Activated CD4-positive, alpha-beta memory T cell treated with anti-CD3 and anti-CD28 coated beads, Interleukin-2, amount 10 ng/mL, durations not matched to agents 7 days and 5 days (primary cell): Measurements from ENCODE around the gene HADH. TPM values are rescaled to one million over a fixed set of nuclear protein-coding genes. Genes with fewer than 3 reads are reported as not detected.

Source experiments
- CTCF ChIA-PET: fragments of 350-600 bp; sonication (Branson Sonifier 250); formaldehyde crosslinking; loops from one replicate; lab custom pipeline; 2021; ENCODE audit warnings: antibody characterized with exemption, inconsistent platforms; lab: Charles Lee
- POLR2A ChIA-PET: fragments of 350-600 bp; sonication (Branson Sonifier 250); formaldehyde crosslinking; loops from one replicate; lab custom pipeline; 2021; ENCODE audit warnings: antibody characterized with exemption; lab: Charles Lee
- DNase-seq: peaks from one replicate; pipeline ENCODE4 v3.0.0-alpha.2; 2020
- H3K27ac Mint-ChIP-seq: one replicate; pipeline ENCODE4 v1.8.0; 2021; ENCODE audit warnings: mild to moderate bottlenecking, mixed read lengths
- H3K27me3 Mint-ChIP-seq: one replicate; pipeline ENCODE4 v1.8.0; 2021; ENCODE audit warnings: mixed read lengths
- H3K36me3 Mint-ChIP-seq: one replicate; pipeline ENCODE4 v1.8.0; 2021; ENCODE audit warnings: low read depth, mixed read lengths
- H3K4me1 Mint-ChIP-seq: one replicate; pipeline ENCODE4 v1.8.0; 2021; ENCODE audit warnings: mixed read lengths
- H3K4me3 Mint-ChIP-seq: one replicate; pipeline ENCODE4 v1.8.0; 2021; ENCODE audit warnings: mild to moderate bottlenecking, mixed read lengths
- H3K9me3 Mint-ChIP-seq: one replicate; pipeline ENCODE4 v1.8.0; 2021; ENCODE audit warnings: mixed read lengths
- total RNA-seq, 2 experiments: library from RNA; stranded (reverse); gene quantifications; one replicate each; pipeline ENCODE4 v1.2.3, GENCODE V29; 2021

HADH gene
- total RNA-seq, 2 experiments from 2014 or later: 38.0 to 38.6 TPM

DNA sequence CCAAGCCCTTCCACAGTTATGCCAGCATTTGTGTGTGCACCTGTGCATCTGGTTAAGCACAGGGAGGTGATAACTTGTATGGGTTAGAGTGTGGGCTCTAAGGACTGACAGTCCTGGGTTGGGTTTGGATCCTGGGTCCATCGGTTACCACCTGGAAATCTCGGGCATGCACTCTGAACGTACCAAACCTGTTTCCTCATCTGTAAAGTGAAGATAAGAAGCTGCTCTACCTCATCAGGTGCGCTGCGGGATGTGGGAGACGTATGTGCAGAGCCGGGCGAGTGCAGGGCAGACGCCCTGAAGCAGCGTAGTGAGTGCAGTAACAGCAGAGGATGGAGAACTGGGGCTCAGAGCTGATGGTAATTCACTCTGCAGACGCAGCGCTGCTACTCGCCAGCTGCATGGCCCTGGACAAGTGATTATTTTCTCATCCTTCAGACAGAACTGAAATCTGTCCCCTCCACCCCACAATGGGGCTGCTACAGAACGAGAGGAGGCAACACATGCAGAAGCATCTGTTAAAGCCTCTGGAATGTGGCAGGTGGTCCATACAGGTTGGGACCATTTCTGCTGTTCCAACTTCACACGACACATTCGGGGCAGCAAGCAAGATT, 64.4 kb downstream of the HADH start:
- H3K27me3 Mint-ChIP-seq: no peaks in the 10 kb centered on the region
- no peak for DNase-seq
- peaks cover 34% of the 10 kb centered on the region for H3K36me3 Mint-ChIP-seq
- no peaks in the 10 kb centered on the region for H3K9me3 Mint-ChIP-seq
- ChIA-PET POLR2A (no interaction called here), CTCF (no interaction called here)
- H3K4me3 Mint-ChIP-seq: no peak overlapping the region
- no peak overlapping the region for H3K27ac Mint-ChIP-seq
- H3K4me1 Mint-ChIP-seq: peaks cover 33% of the 10 kb centered on the region

DNA sequence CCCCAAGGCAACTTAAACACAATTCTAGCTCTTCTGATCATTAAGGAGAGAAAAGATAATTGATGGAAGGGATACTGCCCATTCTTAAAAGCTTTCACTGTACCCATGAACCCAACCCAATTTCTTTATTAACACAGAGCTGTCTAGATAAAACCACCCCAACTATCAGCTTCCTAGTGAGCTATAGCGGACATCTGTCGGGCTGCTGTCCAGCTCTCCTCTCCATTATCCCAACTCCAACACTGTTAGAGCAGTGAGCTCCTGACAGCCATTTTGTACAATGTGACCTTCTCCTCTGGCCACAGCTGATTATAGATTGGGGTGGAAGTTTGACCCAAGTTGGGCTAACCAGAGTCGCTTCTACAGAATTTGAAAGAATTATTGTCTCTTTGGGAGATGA, 66.1 kb downstream of the HADH start:
- no peak overlapping the region for H3K4me3 Mint-ChIP-seq
- peaks cover 17% of the 10 kb centered on the region for H3K4me1 Mint-ChIP-seq
- no peaks in the 10 kb centered on the region for H3K27me3 Mint-ChIP-seq
- no peak overlapping the region for H3K27ac Mint-ChIP-seq
- H3K9me3 Mint-ChIP-seq: no peaks in the 10 kb centered on the region
- ChIA-PET CTCF (interaction anchor here (1.3 to 1.7 kb wide), 2 partner anchors 25 to 37 kb away, joined by 3 to 5 read pairs; no protein-coding TSS in a partner anchor), POLR2A (interaction anchor here (0.5 to 1.3 kb wide), 2 partner anchors 64 to 1081 kb away, joined by 3 read pairs; no protein-coding TSS in a partner anchor)
- no peak for DNase-seq
- H3K36me3 Mint-ChIP-seq: peaks cover 24% of the 10 kb centered on the region

DNA sequence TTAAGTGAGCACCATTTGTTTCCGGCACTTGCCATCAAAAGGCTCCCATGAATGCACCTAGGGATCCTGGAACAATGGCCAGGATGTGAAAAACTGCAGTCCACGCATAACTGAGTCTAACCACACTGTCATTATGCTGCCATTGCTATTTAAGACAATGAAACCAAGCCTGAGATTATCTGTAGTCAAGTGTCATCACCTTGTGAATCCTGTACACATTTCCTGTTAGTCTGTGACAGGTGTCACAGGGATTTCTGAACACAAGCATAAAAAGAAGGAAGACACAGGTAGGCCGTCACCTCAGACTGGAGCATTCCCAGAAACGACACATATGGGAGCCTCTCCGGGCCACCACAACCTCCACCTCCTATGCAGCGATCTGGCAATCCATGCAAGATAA, 66.7 kb downstream of the HADH start:
- DNase-seq: no peak
- Mint-ChIP-seq H3K9me3 (no peaks in the 10 kb centered on the region), H3K27ac (no peak overlapping the region), H3K27me3 (no peaks in the 10 kb centered on the region), H3K36me3 (peaks cover 20% of the 10 kb centered on the region), H3K4me1 (peaks cover 15% of the 10 kb centered on the region), H3K4me3 (no peak overlapping the region)
- ChIA-PET POLR2A (interaction anchor here (1.3 kb wide), 1 partner anchor 64 kb away, joined by 3 read pairs; no protein-coding TSS in a partner anchor), CTCF (interaction anchor here (1.6 to 1.7 kb wide), 2 partner anchors 8 to 37 kb away, joined by 4 to 5 read pairs; no protein-coding TSS in a partner anchor)

DNA sequence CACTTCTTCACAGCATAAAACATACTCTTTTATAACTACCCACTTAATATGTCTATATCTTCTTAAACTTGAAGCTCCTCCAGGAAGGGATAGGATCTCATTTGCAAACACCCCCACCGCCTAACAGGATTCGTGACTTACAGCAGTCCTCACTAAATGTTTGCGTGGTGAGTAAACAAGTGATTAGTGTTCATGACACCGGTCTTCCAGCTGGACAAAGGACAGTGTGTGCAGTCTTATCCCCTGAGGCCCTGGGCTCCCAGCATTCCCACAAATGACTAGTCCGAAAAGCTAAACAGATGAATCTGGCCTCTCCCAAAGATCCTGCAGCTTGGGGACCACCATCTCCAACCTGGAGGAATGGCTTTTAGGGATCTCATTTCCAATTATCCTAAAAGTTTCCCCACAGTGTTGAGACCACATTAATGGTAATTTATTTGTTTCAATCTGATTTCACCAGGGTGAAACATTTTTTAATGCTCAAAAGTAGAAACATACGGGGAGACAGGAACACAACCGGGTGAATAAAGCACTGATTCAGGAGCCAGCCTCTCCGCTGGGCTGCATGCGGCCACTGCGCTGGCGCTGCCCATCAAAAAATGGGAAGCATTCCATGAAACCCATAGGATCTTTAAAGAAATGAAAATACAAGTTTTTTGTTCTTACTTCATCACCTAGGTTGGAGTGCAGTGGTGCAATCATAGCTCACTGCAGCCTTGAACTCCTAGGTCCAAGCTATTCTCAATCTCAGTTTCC, 69.2 kb downstream of the HADH start:
- CTCF ChIA-PET: interaction anchor here (0.6 to 1.4 kb wide), 2 partner anchors 114 to 514 kb away, joined by 3 to 7 read pairs; no protein-coding TSS in a partner anchor
- no peak for DNase-seq
- Mint-ChIP-seq H3K9me3 (no peaks in the 10 kb centered on the region), H3K27ac (no peak overlapping the region), H3K4me3 (no peak overlapping the region), H3K36me3 (peaks cover 11% of the 10 kb centered on the region), H3K4me1 (peaks cover 2% of the 10 kb centered on the region), H3K27me3 (no peaks in the 10 kb centered on the region)
- POLR2A ChIA-PET: interaction anchor here (0.9 kb wide), 1 partner anchor 29 kb away, joined by 3 read pairs; no protein-coding TSS in a partner anchor

DNA sequence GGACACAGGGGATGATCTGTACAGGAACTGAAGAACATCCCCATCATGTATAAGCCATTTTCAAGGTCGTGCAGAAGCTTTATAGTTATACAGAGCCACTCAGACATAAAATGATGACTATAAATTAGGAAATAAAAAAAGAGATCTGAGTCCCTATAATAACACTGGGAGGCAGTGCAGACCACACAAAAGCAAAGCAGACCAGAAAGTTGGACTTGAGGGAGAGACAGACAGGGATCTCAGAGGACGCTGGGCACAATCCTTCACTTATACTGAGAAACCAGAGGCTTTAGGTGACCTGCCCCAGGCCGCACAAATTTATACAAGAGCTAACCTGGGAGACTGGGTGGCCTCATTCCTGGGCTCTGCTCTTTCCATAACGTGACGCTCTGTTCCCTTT, 70.5 kb downstream of the HADH start:
- no peak overlapping the region for H3K27ac Mint-ChIP-seq
- ChIA-PET CTCF (interaction anchor here (0.6 to 1.2 kb wide), 3 partner anchors 14 to 178 kb away, joined by 3 to 7 read pairs (median 3); no protein-coding TSS in a partner anchor), POLR2A (interaction anchor here (0.9 kb wide), 1 partner anchor 30 kb away, joined by 3 read pairs; no protein-coding TSS in a partner anchor)
- no peak for DNase-seq
- H3K4me1 Mint-ChIP-seq: peaks cover 3% of the 10 kb centered on the region
- peaks cover 7% of the 10 kb centered on the region for H3K36me3 Mint-ChIP-seq
- no peaks in the 10 kb centered on the region for H3K27me3 Mint-ChIP-seq
- no peak overlapping the region for H3K4me3 Mint-ChIP-seq
- H3K9me3 Mint-ChIP-seq: no peaks in the 10 kb centered on the region

DNA sequence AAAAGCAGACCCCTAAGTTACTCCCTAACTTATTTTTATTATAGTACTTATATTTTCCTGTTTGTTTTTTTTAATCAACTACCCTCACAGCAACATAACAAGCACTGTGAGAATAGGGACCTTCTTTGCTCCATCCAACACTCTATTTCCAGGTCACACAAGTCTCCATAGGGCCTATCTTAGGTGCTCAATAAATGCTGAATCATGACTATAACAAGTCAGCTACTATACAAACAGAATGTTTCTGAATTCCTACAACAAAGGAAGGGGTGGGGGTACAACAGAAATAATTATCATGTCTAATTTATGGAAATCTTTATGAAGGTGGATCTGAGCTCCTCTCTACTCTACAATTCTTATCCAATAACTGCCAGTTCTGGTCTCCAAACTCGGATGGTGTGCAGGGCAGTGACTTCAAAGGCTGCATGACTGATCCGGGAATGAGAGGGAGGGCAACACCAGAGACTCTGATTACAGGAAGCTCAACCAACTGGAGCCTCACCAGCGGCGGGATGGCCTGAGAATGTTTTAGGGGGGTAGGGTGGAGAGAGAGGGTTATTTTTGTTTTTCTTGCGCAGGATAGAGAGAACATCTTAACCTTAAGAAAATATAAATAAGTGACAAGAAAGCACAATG, 71.1 kb downstream of the HADH start:
- H3K4me3 Mint-ChIP-seq: no peak overlapping the region
- H3K4me1 Mint-ChIP-seq: peaks cover 3% of the 10 kb centered on the region
- ChIA-PET POLR2A (interaction anchor here (0.9 kb wide), 1 partner anchor 9 kb away, joined by 3 read pairs; no protein-coding TSS in a partner anchor), CTCF (interaction anchor here (0.9 to 1.2 kb wide), 2 partner anchors 15 to 178 kb away, joined by 3 read pairs; no protein-coding TSS in a partner anchor)
- no peaks in the 10 kb centered on the region for H3K27me3 Mint-ChIP-seq
- peaks cover 7% of the 10 kb centered on the region for H3K36me3 Mint-ChIP-seq
- H3K9me3 Mint-ChIP-seq: no peaks in the 10 kb centered on the region
- no peak overlapping the region for H3K27ac Mint-ChIP-seq
- no peak for DNase-seq

DNA sequence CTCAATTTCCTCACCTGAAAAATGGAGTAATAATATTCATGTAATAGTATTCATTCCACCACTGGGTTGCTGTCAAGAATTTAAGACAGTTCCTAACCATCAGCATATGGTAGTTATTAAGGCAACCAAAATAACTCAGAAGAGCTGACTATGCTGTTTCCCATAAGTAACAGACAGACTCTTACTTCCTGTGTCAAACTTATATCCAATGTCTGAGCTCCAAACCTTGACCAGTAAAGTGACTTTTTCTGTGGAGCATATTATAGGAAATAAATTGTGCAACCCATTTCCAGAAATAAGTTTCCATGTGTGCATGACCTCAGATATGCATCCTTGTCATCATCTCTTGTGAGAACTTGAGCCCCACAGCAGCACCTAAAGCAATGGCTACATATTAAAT, 78.8 kb downstream of the HADH start:
- Mint-ChIP-seq H3K4me1 (peaks cover 34% of the 10 kb centered on the region), H3K27ac (no peak overlapping the region), H3K9me3 (no peaks in the 10 kb centered on the region), H3K4me3 (no peak overlapping the region), H3K27me3 (no peaks in the 10 kb centered on the region), H3K36me3 (peaks cover 22% of the 10 kb centered on the region)
- POLR2A ChIA-PET: interaction anchor here (1.2 kb wide), 1 partner anchor 18 kb away, joined by 3 read pairs; no protein-coding TSS in a partner anchor
- CTCF ChIA-PET: no interaction called here
- no peak for DNase-seq

DNA sequence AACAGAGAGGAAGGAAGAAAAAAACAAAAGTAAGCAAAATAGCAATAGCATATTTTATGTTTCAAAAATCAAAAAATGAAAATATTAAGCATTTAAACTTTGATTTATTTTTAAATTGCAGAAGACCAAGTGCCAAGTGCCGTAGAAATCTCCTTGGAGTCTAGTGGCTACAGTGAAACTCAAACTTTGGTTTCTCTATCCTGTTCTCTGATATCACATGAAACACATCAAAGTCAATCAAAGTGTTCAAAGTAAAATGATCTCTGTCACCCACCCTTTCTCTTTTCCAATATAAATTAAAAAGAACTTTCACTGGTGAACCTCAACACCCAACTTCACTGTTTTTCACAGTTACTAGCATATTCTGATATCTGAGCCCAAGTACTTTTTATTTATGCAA, 81.1 kb downstream of the HADH start:
- Mint-ChIP-seq H3K36me3 (peaks cover 35% of the 10 kb centered on the region), H3K4me3 (no peak overlapping the region)

DNA sequence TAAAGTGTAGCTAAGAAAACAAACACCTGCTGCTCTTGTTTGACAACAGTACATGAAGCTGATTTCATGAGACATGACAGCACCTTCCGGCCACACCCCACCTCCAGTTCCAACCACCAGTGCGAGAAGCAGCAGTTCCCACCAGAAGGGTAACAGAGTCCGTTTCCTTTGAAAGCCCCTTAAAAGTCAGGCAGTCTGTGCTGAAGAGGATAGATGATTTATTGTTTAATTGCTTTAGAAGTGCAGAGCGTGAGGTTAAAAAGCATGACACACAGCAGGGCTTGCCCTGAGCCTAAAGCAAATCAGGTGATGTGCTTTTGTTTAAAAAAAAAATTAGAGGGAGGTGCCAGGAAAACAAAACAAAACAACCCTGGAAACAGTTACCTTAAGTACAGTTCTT, 82.6 kb downstream of the HADH start:
- no peaks in the 10 kb centered on the region for H3K9me3 Mint-ChIP-seq
- peaks cover 31% of the 10 kb centered on the region for H3K36me3 Mint-ChIP-seq
- peaks cover 40% of the 10 kb centered on the region for H3K4me1 Mint-ChIP-seq
- POLR2A ChIA-PET: interaction anchor here (1.1 kb wide), 1 partner anchor 96 kb away, joined by 3 read pairs; the partner anchor contains the start of gene LEF1
- H3K27ac Mint-ChIP-seq: peak overlapping the region; percentile 76
- peak; percentile 64 for DNase-seq
- CTCF ChIA-PET: interaction anchor here (1.4 kb wide), 1 partner anchor 43 kb away, joined by 3 read pairs; no protein-coding TSS in a partner anchor
- H3K4me3 Mint-ChIP-seq: peak overlapping the region; percentile 7
- H3K27me3 Mint-ChIP-seq: no peaks in the 10 kb centered on the region

More for the DNA sequence above, 81.1 kb downstream of the HADH start:
- CTCF ChIA-PET: no interaction called here
- Mint-ChIP-seq H3K27ac (peak overlapping the region; percentile 38), H3K27me3 (no peaks in the 10 kb centered on the region), H3K9me3 (no peaks in the 10 kb centered on the region), H3K4me1 (peaks cover 40% of the 10 kb centered on the region)
- POLR2A ChIA-PET: no interaction called here
- no peak for DNase-seq

DNA sequence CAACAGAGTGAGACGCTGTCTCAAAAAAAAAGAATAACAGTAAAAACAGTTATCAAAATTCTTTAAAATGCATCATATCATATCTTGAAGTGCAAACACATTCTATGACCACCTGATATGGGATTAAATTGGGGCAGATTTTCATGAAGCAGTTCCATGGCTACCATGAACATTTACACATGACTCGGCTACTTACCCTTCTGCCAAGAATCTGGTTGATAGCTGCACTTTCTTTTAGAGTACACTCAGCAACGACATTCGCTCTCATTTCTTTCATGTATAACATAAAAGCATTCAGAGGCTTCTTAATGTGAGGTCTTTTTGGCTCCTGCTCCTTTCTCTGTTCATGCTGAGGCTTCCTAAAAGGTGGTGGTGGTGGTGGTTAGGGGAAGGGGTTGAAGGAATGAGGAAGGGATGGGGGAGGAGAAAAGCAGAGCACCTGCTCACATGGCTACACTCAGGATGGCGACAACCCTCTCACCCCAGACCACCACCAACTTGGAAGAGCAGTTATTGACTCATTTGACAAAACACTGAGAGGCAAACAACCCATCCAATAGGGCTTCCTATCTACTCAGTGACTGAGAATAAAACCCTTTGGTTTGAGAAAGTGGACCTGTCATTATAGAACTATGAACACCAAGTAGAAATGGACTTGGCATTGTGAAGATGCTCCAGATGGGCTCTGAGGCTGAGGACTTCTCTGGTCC, 88.5 kb downstream of the HADH start:
- Mint-ChIP-seq H3K27ac (no peak overlapping the region), H3K4me3 (no peak overlapping the region), H3K27me3 (no peaks in the 10 kb centered on the region), H3K4me1 (peaks cover 25% of the 10 kb centered on the region), H3K9me3 (no peaks in the 10 kb centered on the region), H3K36me3 (peaks cover 51% of the 10 kb centered on the region)
- DNase-seq: no peak
- ChIA-PET POLR2A (no interaction called here), CTCF (no interaction called here)

DNA sequence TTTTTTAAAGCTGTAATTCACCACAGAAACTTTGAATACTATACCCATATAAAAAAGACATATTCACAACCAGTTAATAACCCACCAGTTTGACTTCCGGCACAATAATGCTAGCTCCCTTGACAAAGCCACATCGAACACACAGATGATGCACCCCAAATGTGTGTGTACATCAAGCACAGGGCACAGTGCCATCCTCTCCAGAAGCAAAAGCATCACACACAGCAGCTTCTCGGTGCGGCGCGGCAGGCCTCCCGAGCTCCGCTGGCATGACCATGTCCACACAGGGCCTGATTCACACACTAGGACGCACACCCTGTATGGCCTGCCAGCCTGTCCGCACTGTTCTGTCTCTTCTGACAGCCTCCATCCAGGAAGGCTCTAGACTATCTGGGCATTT, 91.1 kb downstream of the HADH start:
- peak overlapping the region; percentile 18 for H3K27ac Mint-ChIP-seq
- no peaks in the 10 kb centered on the region for H3K27me3 Mint-ChIP-seq
- H3K4me3 Mint-ChIP-seq: peak overlapping the region; percentile 4
- peaks cover 53% of the 10 kb centered on the region for H3K36me3 Mint-ChIP-seq
- peaks cover 14% of the 10 kb centered on the region for H3K4me1 Mint-ChIP-seq
- CTCF ChIA-PET: interaction anchor here (0.6 kb wide), 1 partner anchor 500 kb away, joined by 3 read pairs; no protein-coding TSS in a partner anchor
- POLR2A ChIA-PET: interaction anchor here (0.6 to 0.9 kb wide), 3 partner anchors 28 to 88 kb away, joined by 3 read pairs; partner anchors contain the start of gene LEF1
- DNase-seq: peak; percentile 27
- H3K9me3 Mint-ChIP-seq: no peaks in the 10 kb centered on the region

DNA sequence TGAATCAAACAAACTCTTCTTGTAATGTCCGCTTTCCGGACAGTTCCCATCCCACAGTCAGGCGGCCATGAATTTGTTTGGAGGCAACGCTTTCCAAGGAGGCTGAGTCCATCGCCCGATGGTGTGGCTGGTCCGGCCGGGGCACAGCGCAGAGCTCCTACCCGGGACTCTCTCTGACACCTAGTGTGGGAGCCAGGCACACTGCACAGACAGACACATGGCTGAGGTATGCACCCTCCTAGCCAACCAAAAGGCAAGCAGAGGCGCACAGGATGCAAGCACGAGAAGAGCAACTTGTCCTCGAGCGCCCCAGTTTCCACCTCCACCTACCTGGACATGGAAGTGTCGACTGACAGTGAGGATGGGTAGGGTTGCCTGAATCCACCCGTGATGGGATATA, 91.6 kb downstream of the HADH start:
- Mint-ChIP-seq H3K4me3 (no peak overlapping the region), H3K27me3 (no peaks in the 10 kb centered on the region), H3K27ac (no peak overlapping the region), H3K4me1 (peaks cover 14% of the 10 kb centered on the region), H3K9me3 (no peaks in the 10 kb centered on the region), H3K36me3 (peaks cover 53% of the 10 kb centered on the region)
- ChIA-PET POLR2A (interaction anchor here (0.6 to 0.8 kb wide), 2 partner anchors 87 kb away, joined by 3 read pairs; partner anchors contain the start of gene LEF1), CTCF (no interaction called here)
- no peak for DNase-seq
